Liver (tissue), 9 donors: ENCODE results near the gene PACSIN2. TPM values are rescaled to one million over a fixed set of nuclear protein-coding genes. Genes with fewer than 3 reads are reported as not detected.

Experiments
- DNase-seq: peaks from one replicate; pipeline ENCODE4 v3.0.0-alpha.2; 2017; ENCODE audit warnings: low spot score
- H3K27ac ChIP-seq, 2 donors: one replicate each; pipeline ENCODE4 v1.7.0; 2013; ENCODE audit warnings: inconsistent platforms in 2 of 2, low read length in 2 of 2, control low read depth in 1 of 2, low read depth in 1 of 2, mild to moderate bottlenecking in 1 of 2
- H3K27me3 ChIP-seq, 4 donors: one replicate each; pipeline versions ENCODE4 v1.6.1 to v1.7.0; 2013; ENCODE audit warnings: low read length in 3 of 4, inconsistent platforms in 1 of 4, mild to moderate bottlenecking in 1 of 4, moderate library complexity in 1 of 4; ENCODE audit not compliant: control insufficient read depth in 4 of 4, insufficient read depth in 4 of 4
- H3K36me3 ChIP-seq, 4 donors: one replicate each; pipeline versions ENCODE4 v1.6.1 to v1.7.0; 2013; ENCODE audit warnings: low read length in 3 of 4, mild to moderate bottlenecking in 3 of 4, low read depth in 1 of 4, moderate library complexity in 1 of 4; ENCODE audit not compliant: control insufficient read depth in 4 of 4, insufficient read depth in 3 of 4
- H3K4me1 ChIP-seq, 4 donors: one replicate each; pipeline versions ENCODE4 v1.6.1 to v1.7.0; 2013; ENCODE audit warnings: low read length in 3 of 4, mild to moderate bottlenecking in 3 of 4, moderate library complexity in 1 of 4; ENCODE audit not compliant: control insufficient read depth in 4 of 4, insufficient read depth in 4 of 4
- H3K4me3 ChIP-seq, 3 donors: one replicate each; pipeline versions ENCODE4 v1.6.1 to v1.7.0; 2013; ENCODE audit warnings: low read length in 3 of 3, control low read depth in 1 of 3, low read depth in 1 of 3, mild to moderate bottlenecking in 1 of 3
- H3K9ac ChIP-seq, 2 donors: one replicate each; pipeline ENCODE4 v1.7.0; 2013; ENCODE audit warnings: low read length in 2 of 2, mild to moderate bottlenecking in 2 of 2, moderate library complexity in 2 of 2, control low read depth in 1 of 2, low read depth in 1 of 2
- H3K9me3 ChIP-seq, 4 donors: one replicate each; pipeline versions ENCODE4 v1.6.1 to v1.7.0; 2013; ENCODE audit warnings: low read length in 3 of 4; ENCODE audit not compliant: control insufficient read depth in 4 of 4
- ATF3 ChIP-seq: IDR thresholded peaks from 2 replicates; pipeline ENCODE4 v1.6.1; 2016; ENCODE audit warnings: antibody characterized with exemption
- EGR1 ChIP-seq, 2 donors: IDR thresholded peaks; 2 replicates each; pipeline ENCODE4 v1.6.1; 2016 to 2018; ENCODE audit warnings: antibody characterized with exemption in 2 of 2, low read depth in 2 of 2
- FOXA1 ChIP-seq: IDR thresholded peaks from 2 replicates; pipeline ENCODE4 v1.6.1; 2016; ENCODE audit warnings: antibody characterized with exemption
- FOXA2 ChIP-seq: IDR thresholded peaks from 2 replicates; pipeline ENCODE4 v1.6.1; 2016; ENCODE audit warnings: antibody characterized with exemption
- HNF4A ChIP-seq, 2 donors: conservative IDR thresholded peaks; 2 replicates each; pipeline ENCODE4 v1.6.1; 2016; ENCODE audit warnings: antibody characterized with exemption in 2 of 2, mild to moderate bottlenecking in 2 of 2
- HNF4G ChIP-seq: IDR thresholded peaks from 2 replicates; pipeline ENCODE4 v1.6.1; 2016; ENCODE audit warnings: antibody characterized with exemption
- JUND ChIP-seq, 2 donors: IDR thresholded peaks; 2 replicates each; pipeline ENCODE4 v1.6.1; 2016; ENCODE audit warnings: antibody characterized with exemption in 2 of 2
- MAX ChIP-seq: IDR thresholded peaks from 2 replicates; pipeline ENCODE4 v1.6.1; 2016; ENCODE audit warnings: antibody characterized with exemption
- RAD21 ChIP-seq, 2 donors: IDR thresholded peaks; 2 replicates each; pipeline ENCODE4 v1.6.1; 2016; ENCODE audit warnings: antibody characterized with exemption in 2 of 2, mild to moderate bottlenecking in 2 of 2
- REST ChIP-seq: IDR thresholded peaks from 2 replicates; pipeline ENCODE4 v1.6.1; 2016; ENCODE audit warnings: antibody characterized with exemption, mild to moderate bottlenecking
- RXRA ChIP-seq, 2 donors: IDR thresholded peaks; 2 replicates each; pipeline ENCODE4 v1.6.1; 2017 to 2018; ENCODE audit warnings: antibody characterized with exemption in 2 of 2, mild to moderate bottlenecking in 1 of 2
- SP1 ChIP-seq: IDR thresholded peaks from 2 replicates; pipeline ENCODE4 v1.6.1; 2018; ENCODE audit warnings: antibody characterized with exemption, mild to moderate bottlenecking
- TAF1 ChIP-seq: conservative IDR thresholded peaks from 2 replicates; pipeline ENCODE4 v1.6.1; 2016; ENCODE audit warnings: antibody characterized with exemption, mild to moderate bottlenecking
- ZBTB33 ChIP-seq: IDR thresholded peaks from 2 replicates; pipeline ENCODE4 v1.6.1; 2016; ENCODE audit warnings: antibody characterized with exemption
- WGBS: extraction: QIAGEN DNeasy Blood & Tissue Kit; methylation state at CpG from one replicate; pipeline ENCODE4 v1.1.7; 2013; 5-methylcytosine and 5-hydroxymethylcytosine counted together
- polyA plus RNA-seq, 2 donors: library from polyadenylated mRNA; stranded (reverse) in 1 of 2; unstranded in 1 of 2; fragments of 200-250 nt in 1 of 2; fragments of >200 nt in 1 of 2; fragmentation: Nextera tagmentation in 1 of 2; extraction: Ambion mirVana in 1 of 2; gene quantifications; one replicate each; pipeline versions ENCODE4 v1.2.1 to v1.2.3, GENCODE V29; 2013 to 2015
- total RNA-seq, 2 donors: library from RNA; depleted of rRNA; stranded (reverse); fragments of >200 nt; gene quantifications; one replicate each; pipeline ENCODE4 v1.2.3, GENCODE V29; 2014
- donor health status: healthy.
- donor health status: healthy.
- donor health status: healthy.
- donor health status: healthy.
- donor health status: healthy.

PACSIN2 gene
- total and polyA plus RNA-seq, 4 donors: 9.1 to 31.4 (median 17.0) TPM

GRCh38 chr22:42932197-42932519 lies 82.8 kb downstream of the PACSIN2 start (continued):
- no peak for TF ChIP-seq REST
- TF ChIP-seq FOXA2: no peak
- TF ChIP-seq RXRA (IDR thresholded peaks at IDR 0.05): no peak
- TF ChIP-seq TAF1: no peak
- no peak for TF ChIP-seq RAD21 (IDR thresholded peaks at IDR 0.05)

GRCh38 chr22:42931421-42932196 lies 83.3 kb downstream of the PACSIN2 start:
- Histone ChIP-seq H3K27ac (peak overlapping the region; percentile 60 to 70), H3K9me3 (no peaks in the 10 kb centered on the region), H3K36me3 (no peaks in the 10 kb centered on the region), H3K4me3 (no peak overlapping the region), H3K4me1 (peaks cover 10 to 23% (median 16%) of the 10 kb centered on the region in 4 donors), H3K9ac (no peak overlapping the region), H3K27me3 (no peaks in the 10 kb centered on the region)
- TF ChIP-seq HNF4G: no peak
- WGBS: 76% methylated on average over 10 of the region's 10 CpGs
- no peak for DNase-seq

- no peak overlapping the region for H3K4me3 ChIP-seq
- DNase-seq: no peak
- H3K9ac ChIP-seq: no peak overlapping the region
Observed at GRCh38 chr22:42930810-42931420, 84.0 kb downstream of the PACSIN2 start.

GRCh38 chr22:42929838-42930155 lies 85.2 kb downstream of the PACSIN2 start:
- H3K27me3 ChIP-seq: no peaks in the 10 kb centered on the region
- no peak overlapping the region for H3K9ac ChIP-seq
- DNase-seq: no peak
- no peak for TF ChIP-seq JUND (IDR thresholded peaks at IDR 0.05)
- TF ChIP-seq REST: no peak
- no peak for TF ChIP-seq ZBTB33
- TF ChIP-seq TAF1: no peak
- TF ChIP-seq SP1: no peak
- TF ChIP-seq ATF3: no peak
- TF ChIP-seq HNF4G: no peak
- TF ChIP-seq FOXA1: no peak
- no peak for TF ChIP-seq HNF4A (conservative IDR thresholded peaks at IDR 0.05)
- TF ChIP-seq FOXA2: no peak
- H3K9me3 ChIP-seq: no peaks in the 10 kb centered on the region
- 60% methylated on average over 6 of the region's 6 CpGs for WGBS
- no peaks in the 10 kb centered on the region for H3K36me3 ChIP-seq
- H3K4me3 ChIP-seq: no peak overlapping the region
- peak overlapping the region; percentile 39 to 40 for H3K27ac ChIP-seq
- H3K4me1 ChIP-seq: peaks cover 15 to 23% (median 16%) of the 10 kb centered on the region in 4 donors

More at GRCh38 chr22:42930810-42931420, 84.0 kb downstream of the PACSIN2 start:
- 89% methylated on average over 9 of the region's 9 CpGs for WGBS
- Histone ChIP-seq H3K36me3 (no peaks in the 10 kb centered on the region), H3K27ac (peak overlapping the region; percentile 37 to 70), H3K4me1 (peaks cover 12 to 23% (median 16%) of the 10 kb centered on the region in 4 donors), H3K9me3 (no peaks in the 10 kb centered on the region), H3K27me3 (no peaks in the 10 kb centered on the region)
- TF ChIP-seq MAX: no peak
- TF ChIP-seq EGR1 (IDR thresholded peaks at IDR 0.05; ENCODE audit: low read depth in 2 of 2): no peak
